Measurements from ENCODE around the gene PER2.

PER2 gene

GRCh38 chr2:238255636-238256035 is 32.8 kb downstream of the PER2 start:
- in situ Hi-C loops (cut with MboI; ENCODE audit: low sequenced_read_pairs, unreplicated experiment): no loop called here
- TF ChIP-seq, protein P1, sequence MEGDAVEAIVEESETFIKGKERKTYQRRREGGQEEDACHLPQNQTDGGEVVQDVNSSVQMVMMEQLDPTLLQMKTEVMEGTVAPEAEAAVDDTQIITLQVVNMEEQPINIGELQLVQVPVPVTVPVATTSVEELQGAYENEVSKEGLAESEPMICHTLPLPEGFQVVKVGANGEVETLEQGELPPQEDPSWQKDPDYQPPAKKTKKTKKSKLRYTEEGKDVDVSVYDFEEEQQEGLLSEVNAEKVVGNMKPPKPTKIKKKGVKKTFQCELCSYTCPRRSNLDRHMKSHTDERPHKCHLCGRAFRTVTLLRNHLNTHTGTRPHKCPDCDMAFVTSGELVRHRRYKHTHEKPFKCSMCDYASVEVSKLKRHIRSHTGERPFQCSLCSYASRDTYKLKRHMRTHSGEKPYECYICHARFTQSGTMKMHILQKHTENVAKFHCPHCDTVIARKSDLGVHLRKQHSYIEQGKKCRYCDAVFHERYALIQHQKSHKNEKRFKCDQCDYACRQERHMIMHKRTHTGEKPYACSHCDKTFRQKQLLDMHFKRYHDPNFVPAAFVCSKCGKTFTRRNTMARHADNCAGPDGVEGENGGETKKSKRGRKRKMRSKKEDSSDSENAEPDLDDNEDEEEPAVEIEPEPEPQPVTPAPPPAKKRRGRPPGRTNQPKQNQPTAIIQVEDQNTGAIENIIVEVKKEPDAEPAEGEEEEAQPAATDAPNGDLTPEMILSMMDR (IDR thresholded peaks at IDR 0.05; ENCODE audit: borderline replicate concordance, control extremely low read depth, extremely low read depth, insufficient read depth, missing control alignments): no peak
- DNase-seq (ENCODE audit: low spot score): no peak

GRCh38 chr2:238255151-238255551 is 33.3 kb downstream of the PER2 start:
- DNase-seq (ENCODE audit: low spot score): no peak
- TF ChIP-seq, protein P1 (IDR thresholded peaks at IDR 0.05; ENCODE audit: borderline replicate concordance, control extremely low read depth, extremely low read depth, insufficient read depth, missing control alignments): no peak
- in situ Hi-C loops (cut with MboI; ENCODE audit: low sequenced_read_pairs, unreplicated experiment): no loop called here

DNA sequence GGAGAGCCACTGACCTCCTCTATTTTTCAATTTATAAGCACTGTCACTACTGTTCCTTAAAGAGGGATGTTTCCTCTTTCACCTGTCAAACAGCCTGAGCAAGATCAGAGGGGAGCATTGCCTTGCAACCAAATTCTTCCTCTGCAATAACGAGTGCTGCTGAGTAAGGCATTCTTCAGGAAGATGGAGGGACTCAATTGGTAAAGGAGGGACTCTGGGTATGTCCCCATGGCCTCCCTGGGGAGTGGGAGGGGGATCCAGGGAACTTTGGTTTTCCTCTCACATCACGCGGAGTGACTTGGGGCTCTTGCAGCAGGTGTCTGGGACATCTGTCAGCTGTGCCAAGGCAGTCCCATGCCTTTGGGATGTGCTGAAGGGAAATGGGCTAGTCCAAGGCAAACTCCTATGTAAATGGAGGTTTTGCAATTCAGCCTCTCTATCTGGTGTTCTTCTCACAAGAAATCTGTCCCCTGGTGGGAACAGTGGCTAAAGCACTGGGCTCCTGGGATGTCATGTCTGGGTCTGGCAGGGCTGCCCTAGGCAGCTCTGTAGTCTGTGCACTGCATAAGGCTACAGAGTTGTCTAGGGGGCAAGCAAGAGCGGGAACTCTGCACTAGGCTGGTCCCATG is 34.2 kb downstream of the PER2 start:
- TF ChIP-seq, protein P1 (IDR thresholded peaks at IDR 0.05; ENCODE audit: borderline replicate concordance, control extremely low read depth, extremely low read depth, insufficient read depth, missing control alignments): no peak
- in situ Hi-C loops (cut with MboI; ENCODE audit: low sequenced_read_pairs, unreplicated experiment): no loop called here
- DNase-seq (ENCODE audit: low spot score): no peak

DNA sequence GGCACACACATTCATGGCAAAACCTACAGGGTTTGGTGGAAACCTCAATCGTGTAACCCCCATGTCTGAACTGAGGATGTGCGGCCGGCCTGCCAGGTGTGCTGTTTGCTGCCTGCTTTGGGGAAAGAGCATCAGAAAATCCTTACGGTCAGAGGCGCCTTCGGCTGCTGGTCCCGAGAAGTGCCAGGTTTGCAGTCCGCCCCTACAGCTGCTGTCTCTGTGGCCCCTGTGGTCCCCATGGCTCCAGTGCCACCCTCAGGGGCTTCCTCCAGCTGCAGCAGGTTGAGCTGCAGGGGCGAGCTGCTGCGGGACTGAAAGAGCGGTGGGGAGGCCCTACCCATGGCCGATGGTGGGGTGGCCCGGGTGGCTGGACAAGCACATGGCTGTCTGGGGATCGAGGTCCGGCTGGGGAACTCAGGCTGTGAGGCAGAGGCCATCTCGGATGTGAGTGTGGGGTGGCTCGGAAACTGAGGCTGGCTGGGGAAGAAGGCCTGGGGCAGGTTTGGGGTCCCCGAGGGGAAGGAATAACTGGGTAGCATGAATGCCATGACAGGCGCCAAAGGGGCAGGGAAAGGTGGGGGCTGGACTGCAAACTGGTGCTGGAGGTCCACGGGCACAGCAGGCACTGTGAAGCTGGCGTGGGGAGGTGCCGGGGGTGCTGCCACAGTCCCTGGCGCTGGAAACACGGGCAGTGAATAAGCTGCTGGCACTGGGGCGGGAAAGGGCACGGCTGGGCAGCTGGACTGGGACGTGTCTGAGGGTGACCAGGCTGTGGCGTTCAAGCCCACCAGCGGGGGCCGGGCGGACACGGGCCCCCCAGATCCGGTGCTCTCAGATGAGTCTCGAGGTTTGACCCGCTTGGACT is 35.4 kb downstream of the PER2 start:
- in situ Hi-C loops (cut with MboI; ENCODE audit: low sequenced_read_pairs, unreplicated experiment): no loop called here
- TF ChIP-seq, protein P1 (IDR thresholded peaks at IDR 0.05; ENCODE audit: borderline replicate concordance, control extremely low read depth, extremely low read depth, insufficient read depth, missing control alignments): no peak
- no peak for DNase-seq (ENCODE audit: low spot score)

DNA sequence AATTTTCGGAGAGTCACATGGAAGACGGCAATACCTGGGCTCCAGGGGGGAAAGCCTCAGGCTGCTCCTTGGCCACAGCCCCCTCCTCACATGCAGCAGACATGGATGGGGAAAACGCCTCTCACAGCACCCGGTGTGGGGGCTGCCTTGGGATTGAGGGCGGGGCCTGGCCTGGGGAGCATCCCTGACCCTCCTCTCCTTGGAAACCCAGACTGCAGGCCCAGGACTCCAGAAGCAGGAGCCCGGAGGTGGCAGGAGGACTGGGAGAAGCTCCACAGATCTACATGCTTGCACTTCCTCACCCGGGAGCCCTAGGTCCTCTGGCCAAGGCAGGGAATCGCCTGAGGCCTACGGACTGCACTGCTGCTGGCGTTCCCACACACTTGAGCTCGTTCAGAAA is 36.4 kb downstream of the PER2 start:
- TF ChIP-seq, protein P1 (IDR thresholded peaks at IDR 0.05; ENCODE audit: borderline replicate concordance, control extremely low read depth, extremely low read depth, insufficient read depth, missing control alignments): no peak
- no peak for DNase-seq (ENCODE audit: low spot score)
- in situ Hi-C loops (cut with MboI; ENCODE audit: low sequenced_read_pairs, unreplicated experiment): no loop called here

DNA sequence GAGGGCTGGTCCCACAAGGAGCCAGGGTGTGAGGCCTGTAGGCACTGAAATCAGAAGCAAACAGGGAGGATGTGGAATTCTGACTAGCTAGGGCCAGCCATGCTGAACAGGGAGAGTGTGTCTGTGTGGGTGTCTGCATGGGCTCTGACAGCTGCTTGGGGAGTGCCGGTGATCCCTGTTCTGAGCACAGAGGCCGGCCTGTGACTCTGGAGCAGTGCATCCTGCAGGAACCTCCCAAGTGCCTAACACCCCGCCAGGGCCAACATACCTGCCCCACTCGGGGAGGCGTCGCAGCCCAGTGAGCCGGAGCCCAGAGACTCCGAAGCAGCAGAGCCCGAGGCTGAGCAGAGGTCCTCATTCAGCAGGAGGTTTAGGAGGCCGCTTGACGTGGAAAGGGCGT is 37.1 kb downstream of the PER2 start:
- in situ Hi-C loops (cut with MboI; ENCODE audit: low sequenced_read_pairs, unreplicated experiment): no loop called here
- DNase-seq (ENCODE audit: low spot score): no peak
- TF ChIP-seq, protein P1 (IDR thresholded peaks at IDR 0.05; ENCODE audit: borderline replicate concordance, control extremely low read depth, extremely low read depth, insufficient read depth, missing control alignments): no peak
